ENCODE results near the gene LRRC14B.

The LRRC14B gene

DNA sequence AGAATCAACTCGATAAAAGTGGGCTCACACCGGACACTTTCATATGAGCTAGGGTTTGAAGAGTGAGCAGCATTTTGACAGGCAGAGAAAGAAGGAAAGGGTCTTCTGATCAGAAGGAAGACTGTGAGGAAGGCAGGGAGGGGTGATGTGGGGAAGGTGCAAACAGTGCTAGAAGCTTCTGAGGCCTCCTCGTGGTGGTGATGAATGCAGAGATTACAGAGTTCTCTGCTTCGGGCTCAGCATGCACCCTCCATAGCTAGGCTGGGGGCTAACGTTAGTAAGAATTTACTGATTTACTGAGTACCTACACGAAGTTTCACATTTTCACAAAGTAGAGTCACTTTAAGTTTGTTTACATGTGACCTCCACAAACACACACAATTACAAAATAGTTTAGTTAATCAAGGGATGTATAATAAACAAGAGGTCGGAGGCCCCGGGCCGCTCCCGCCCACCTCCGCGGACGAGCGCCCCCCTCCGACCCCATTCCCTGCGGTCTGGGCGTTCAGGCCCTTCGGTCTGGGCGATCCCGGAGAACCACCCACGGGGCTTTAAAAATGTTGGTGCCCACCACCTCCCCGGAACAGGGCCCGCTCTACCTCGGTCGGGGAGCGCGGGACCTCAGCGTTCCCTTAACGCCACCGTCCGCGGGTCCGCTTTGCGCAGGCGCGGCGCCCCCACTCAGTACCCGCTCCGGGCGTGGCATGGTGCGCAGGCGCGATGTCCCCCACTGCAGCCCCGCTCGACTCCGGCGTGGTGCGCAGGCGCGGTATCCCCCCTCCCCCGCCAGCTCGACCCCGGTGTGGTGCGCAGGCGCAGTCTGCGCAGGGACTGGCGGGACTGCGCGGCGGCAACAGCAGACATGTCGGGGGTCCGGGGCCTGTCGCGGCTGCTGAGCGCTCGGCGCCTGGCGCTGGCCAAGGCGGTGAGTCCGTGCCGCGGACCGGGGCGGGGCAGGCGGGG is 26.5 kb downstream of the LRRC14B start, which contains the start of the genes CCDC127 and SDHA (continued):
- TF ChIP-seq CTCF (tag by site-specific recombination; IDR thresholded peaks at IDR 0.05) = peak; percentile 76
- peak; percentile 8; the same call in 1 of the 2 replicates for TF ChIP-seq ZBTB8A (tag by site-specific recombination; IDR thresholded peaks at IDR 0.05)
- 0 out of 2 replicates have a peak, but pooled peaks have one; percentile 38 for TF ChIP-seq ZNF692 (tag by site-specific recombination; IDR thresholded peaks at IDR 0.05)
- TF ChIP-seq ZNF610 (tag by site-specific recombination; IDR thresholded peaks at IDR 0.05; ENCODE audit: borderline replicate concordance) = 0 out of 2 replicates have a peak, but pooled peaks have one; percentile 20
- TF ChIP-seq ZXDB (tag by site-specific recombination; IDR thresholded peaks at IDR 0.05) = peak; percentile 45; the same call in 1 of the 2 replicates

DNA sequence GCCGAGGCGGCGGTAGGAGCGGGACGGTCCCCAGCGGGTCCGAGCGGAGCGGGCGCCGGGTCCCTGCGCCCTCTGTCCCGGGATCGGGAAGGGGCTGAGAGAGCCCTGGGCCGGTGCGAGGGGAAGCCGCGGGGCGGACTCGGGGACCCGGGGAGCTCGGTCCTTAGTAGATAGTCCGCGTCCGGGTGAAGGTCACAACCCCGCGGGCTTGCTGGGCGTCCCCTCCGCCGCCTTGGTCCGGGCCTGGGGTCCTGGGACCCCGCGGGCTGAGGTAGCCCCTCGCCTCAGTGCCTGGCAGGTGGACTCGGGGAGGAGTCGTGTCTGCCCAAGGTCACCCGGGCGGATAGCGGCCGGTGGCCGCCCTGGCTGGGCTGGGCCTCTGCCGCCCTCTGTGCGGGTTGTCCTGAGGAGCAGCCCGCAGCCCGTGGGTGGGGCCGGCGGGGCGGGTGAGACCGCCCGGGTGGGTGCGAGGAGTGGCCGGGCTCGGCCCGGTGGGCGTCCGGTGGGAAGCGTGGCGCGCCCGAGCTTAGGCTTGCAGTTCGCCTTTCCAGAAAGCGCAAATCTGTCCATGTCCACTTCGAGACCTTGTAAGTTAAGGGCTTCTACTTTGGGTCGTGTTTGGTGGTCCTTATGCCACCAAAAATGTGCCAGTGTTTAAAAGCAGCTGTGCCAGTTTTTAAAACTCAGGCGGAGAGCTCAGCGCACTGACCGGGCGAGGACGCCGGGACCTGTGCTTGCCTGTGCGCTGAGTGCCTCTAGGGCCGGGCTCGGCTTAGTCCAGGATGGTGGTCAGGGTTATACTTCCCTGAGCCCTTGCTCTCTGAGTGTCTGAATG is 27.4 kb downstream of the LRRC14B start:
- Histone ChIP-seq H3K36me3 (ENCODE audit: control insufficient read depth in 2 of 2, insufficient read depth in 1 of 2, low read length in 2 of 2) (peaks cover 14 to 21% of the 10 kb centered on the region in 2 experiments), H3K4me1 (ENCODE audit: control insufficient read depth, insufficient read depth, low read length) (peaks cover 4% of the 10 kb centered on the region), H3K9me3 (ENCODE audit: control insufficient read depth, insufficient read depth, low read depth, low read length) (no peaks in the 10 kb centered on the region), H3K4me3 (ENCODE audit: low read depth, low read length) (peak overlapping the region; percentile 99), H3K27ac (ENCODE audit: extremely low read depth, low read depth, low read length) (peak overlapping the region; percentile 77; the same call in 1 of the 2 replicates)
- ChIA-PET POLR2A (interaction anchor here (0.5 to 3.2 kb wide), 22 partner anchors 9 to 250 kb away, joined by 3 to 24 read pairs (median 4); partner anchors contain the start of genes AHRR, LRRC14B, PDCD6 and PLEKHG4B), CTCF (interaction anchor here (0.5 to 3.3 kb wide), 8 partner anchors 10 to 192 kb away, joined by 3 to 13 read pairs (median 4); no protein-coding TSS in a partner anchor)
- TF ChIP-seq KLF1 (tag by site-specific recombination; IDR thresholded peaks at IDR 0.05) (peak; percentile 90), ZFHX2 (tag by site-specific recombination; conservative IDR thresholded peaks at IDR 0.05) (peak; percentile 69), SP3 (tag by site-specific recombination; IDR thresholded peaks at IDR 0.05) (peak; percentile 41), SP2 (tag by site-specific recombination; IDR thresholded peaks at IDR 0.05) (peak; percentile 14; the same call in 1 of the 2 replicates), KLF9 (tag by site-specific recombination; IDR thresholded peaks at IDR 0.05; ENCODE audit: low read depth) (peak; percentile 45; the same call in 1 of the 2 replicates), ZBTB20 (tag by site-specific recombination; IDR thresholded peaks at IDR 0.05) (0 out of 2 replicates have a peak, but pooled peaks have one; percentile 40), PRDM1 (tag by site-specific recombination; IDR thresholded peaks at IDR 0.05) (no peak), YY2 (tag by site-specific recombination; IDR thresholded peaks at IDR 0.05) (no peak), KLF8 (tag by site-specific recombination; IDR thresholded peaks at IDR 0.05) (peak; percentile 83; the same call in 1 of the 2 replicates), WT1 (tag by site-specific recombination; IDR thresholded peaks at IDR 0.05) (no peak), ZNF335 (tag by site-specific recombination; conservative IDR thresholded peaks at IDR 0.05) (peak; percentile 79), KLF17 (tag by site-specific recombination; IDR thresholded peaks at IDR 0.05) (peak; percentile 54; the same call in 1 of the 2 replicates), ZNF19 (tag by site-specific recombination; IDR thresholded peaks at IDR 0.05; ENCODE audit: low read depth) (no peak), ZNF596 (tag by site-specific recombination; IDR thresholded peaks at IDR 0.05) (0 out of 2 replicates have a peak, but pooled peaks have one; percentile 12), EGR2 (tag by site-specific recombination; IDR thresholded peaks at IDR 0.05; ENCODE audit: low read depth) (peak; percentile 49; the same call in 1 of the 2 replicates)
- TF ChIP-seq, protein P1, sequence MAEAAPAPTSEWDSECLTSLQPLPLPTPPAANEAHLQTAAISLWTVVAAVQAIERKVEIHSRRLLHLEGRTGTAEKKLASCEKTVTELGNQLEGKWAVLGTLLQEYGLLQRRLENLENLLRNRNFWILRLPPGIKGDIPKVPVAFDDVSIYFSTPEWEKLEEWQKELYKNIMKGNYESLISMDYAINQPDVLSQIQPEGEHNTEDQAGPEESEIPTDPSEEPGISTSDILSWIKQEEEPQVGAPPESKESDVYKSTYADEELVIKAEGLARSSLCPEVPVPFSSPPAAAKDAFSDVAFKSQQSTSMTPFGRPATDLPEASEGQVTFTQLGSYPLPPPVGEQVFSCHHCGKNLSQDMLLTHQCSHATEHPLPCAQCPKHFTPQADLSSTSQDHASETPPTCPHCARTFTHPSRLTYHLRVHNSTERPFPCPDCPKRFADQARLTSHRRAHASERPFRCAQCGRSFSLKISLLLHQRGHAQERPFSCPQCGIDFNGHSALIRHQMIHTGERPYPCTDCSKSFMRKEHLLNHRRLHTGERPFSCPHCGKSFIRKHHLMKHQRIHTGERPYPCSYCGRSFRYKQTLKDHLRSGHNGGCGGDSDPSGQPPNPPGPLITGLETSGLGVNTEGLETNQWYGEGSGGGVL (tag by site-specific recombination; IDR thresholded peaks at IDR 0.05) = no peak
- TF ChIP-seq, protein P2, sequence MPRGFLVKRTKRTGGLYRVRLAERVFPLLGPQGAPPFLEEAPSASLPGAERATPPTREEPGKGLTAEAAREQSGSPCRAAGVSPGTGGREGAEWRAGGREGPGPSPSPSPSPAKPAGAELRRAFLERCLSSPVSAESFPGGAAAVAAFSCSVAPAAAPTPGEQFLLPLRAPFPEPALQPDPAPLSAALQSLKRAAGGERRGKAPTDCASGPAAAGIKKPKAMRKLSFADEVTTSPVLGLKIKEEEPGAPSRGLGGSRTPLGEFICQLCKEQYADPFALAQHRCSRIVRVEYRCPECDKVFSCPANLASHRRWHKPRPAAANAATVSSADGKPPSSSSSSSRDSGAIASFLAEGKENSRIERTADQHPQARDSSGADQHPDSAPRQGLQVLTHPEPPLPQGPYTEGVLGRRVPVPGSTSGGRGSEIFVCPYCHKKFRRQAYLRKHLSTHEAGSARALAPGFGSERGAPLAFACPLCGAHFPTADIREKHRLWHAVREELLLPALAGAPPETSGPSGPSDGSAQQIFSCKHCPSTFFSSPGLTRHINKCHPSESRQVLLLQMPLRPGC (tag by site-specific recombination; IDR thresholded peaks at IDR 0.05) = no peak
- TF ChIP-seq, protein P3, sequence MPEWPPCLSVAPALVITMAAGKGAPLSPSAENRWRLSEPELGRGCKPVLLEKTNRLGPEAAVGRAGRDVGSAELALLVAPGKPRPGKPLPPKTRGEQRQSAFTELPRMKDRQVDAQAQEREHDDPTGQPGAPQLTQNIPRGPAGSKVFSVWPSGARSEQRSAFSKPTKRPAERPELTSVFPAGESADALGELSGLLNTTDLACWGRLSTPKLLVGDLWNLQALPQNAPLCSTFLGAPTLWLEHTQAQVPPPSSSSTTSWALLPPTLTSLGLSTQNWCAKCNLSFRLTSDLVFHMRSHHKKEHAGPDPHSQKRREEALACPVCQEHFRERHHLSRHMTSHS (tag by site-specific recombination; IDR thresholded peaks at IDR 0.05) = no peak
